LHCN-M2 (cell line): ENCODE data around the gene STK17B. TPM values are rescaled to one million over a fixed set of nuclear protein-coding genes. Genes with fewer than 3 reads are reported as not detected.
"Not testable (repeated sequence)": the region's sequence is repeated elsewhere in the genome, so short reads cannot be mapped to it uniquely, and the experiment has no call there.

Experiments
- DNase-seq: peaks from one replicate; pipeline ENCODE4 v3.0.0-alpha.2; 2012; ENCODE audit warnings: low read depth
- total RNA-seq: library from RNA; depleted of rRNA; stranded (reverse); fragments of >200 nt; gene quantifications from 2 replicates; pipeline ENCODE4 v1.2.3, GENCODE V29; 2014

STK17B gene
- total RNA-seq, 1 experiment from 2014 or later: 126 TPM

- peak; percentile 67 for DNase-seq
Observed at GRCh38 chr2:196113061-196113974, 58.1 kb downstream of the STK17B start.

- peak; percentile 95 for DNase-seq
Observed at GRCh38 chr2:196112418-196113034, 58.9 kb downstream of the STK17B start.

GRCh38 chr2:196108604-196109003 is 62.8 kb downstream of the STK17B start:
- DNase-seq: no peak

- no peak for DNase-seq
Observed at GRCh38 chr2:196105951-196106350, 65.4 kb downstream of the STK17B start.

- DNase-seq: no peak
Observed at GRCh38 chr2:196104066-196104465, 67.3 kb downstream of the STK17B start.

GRCh38 chr2:196103626-196104025 is 67.8 kb downstream of the STK17B start:
- no peak for DNase-seq

GRCh38 chr2:196101325-196101991 is 69.9 kb downstream of the STK17B start:
- DNase-seq: peak; percentile 63

GRCh38 chr2:196099916-196100315 is 71.5 kb downstream of the STK17B start:
- DNase-seq: no peak

- DNase-seq: no peak
Observed at GRCh38 chr2:196097864-196098660, 73.3 kb downstream of the STK17B start.

GRCh38 chr2:196096982-196097745 is 74.2 kb downstream of the STK17B start:
- no peak for DNase-seq

GRCh38 chr2:196096264-196096663 is 75.1 kb downstream of the STK17B start:
- DNase-seq: no peak

GRCh38 chr2:196089448-196089847 is 81.9 kb downstream of the STK17B start:
- not testable (repeated sequence) for DNase-seq

- peak; percentile 71 for DNase-seq
Observed at GRCh38 chr2:196088203-196088602, 83.2 kb downstream of the STK17B start.

- DNase-seq: no peak
Observed at GRCh38 chr2:196086517-196087368, 84.6 kb downstream of the STK17B start.

GRCh38 chr2:196083601-196084000 is 87.8 kb downstream of the STK17B start:
- DNase-seq: no peak
